Measurements from ENCODE around the gene ACTL7B.

ACTL7B gene

DNA sequence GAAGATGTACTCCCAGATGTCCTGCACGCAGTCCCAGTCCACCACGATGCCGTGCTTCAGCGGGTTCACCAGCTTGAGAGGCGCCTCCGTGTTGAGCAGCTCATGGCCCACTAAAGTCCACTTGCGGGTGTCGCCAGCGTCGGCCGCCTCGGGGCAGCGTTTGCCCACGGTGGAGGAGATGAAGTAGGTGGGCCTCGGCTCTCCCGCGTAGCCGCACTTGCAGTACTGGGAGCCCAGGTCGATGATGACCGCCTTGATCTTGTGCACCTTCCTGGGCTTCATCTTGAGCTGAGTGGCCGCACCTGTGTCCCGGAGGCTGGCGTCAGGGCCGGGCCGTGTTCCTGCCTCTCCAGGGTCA lies 278 bp downstream of the ACTL7B start:
- H3K9ac ChIP-seq (ENCODE audit: low read length) = no peak overlapping the region
- no peaks in the 10 kb centered on the region for H3K9me2 ChIP-seq (replicated peaks; ENCODE audit: insufficient read depth, low read length)
- no peak overlapping the region for H3K4me3 ChIP-seq (ENCODE audit: insufficient read depth, low read length, poor library complexity, severe bottlenecking)
- H4K20me1 ChIP-seq (ENCODE audit: low read depth, low read length) = no peaks in the 10 kb centered on the region
- H3F3A ChIP-seq (ENCODE audit: insufficient read depth) = no peaks in the 10 kb centered on the region
- H3K9me3 ChIP-seq (ENCODE audit: insufficient read depth, low read length) = no peaks in the 10 kb centered on the region
- no peak overlapping the region for H3K4me2 ChIP-seq (ENCODE audit: low read depth, low read length, poor library complexity, severe bottlenecking)
- H3K79me2 ChIP-seq (ENCODE audit: insufficient read depth, low read length) = no peaks in the 10 kb centered on the region
- H3K27ac ChIP-seq (ENCODE audit: low read depth, low read length) = no peak overlapping the region
- TF ChIP-seq, protein P1, sequence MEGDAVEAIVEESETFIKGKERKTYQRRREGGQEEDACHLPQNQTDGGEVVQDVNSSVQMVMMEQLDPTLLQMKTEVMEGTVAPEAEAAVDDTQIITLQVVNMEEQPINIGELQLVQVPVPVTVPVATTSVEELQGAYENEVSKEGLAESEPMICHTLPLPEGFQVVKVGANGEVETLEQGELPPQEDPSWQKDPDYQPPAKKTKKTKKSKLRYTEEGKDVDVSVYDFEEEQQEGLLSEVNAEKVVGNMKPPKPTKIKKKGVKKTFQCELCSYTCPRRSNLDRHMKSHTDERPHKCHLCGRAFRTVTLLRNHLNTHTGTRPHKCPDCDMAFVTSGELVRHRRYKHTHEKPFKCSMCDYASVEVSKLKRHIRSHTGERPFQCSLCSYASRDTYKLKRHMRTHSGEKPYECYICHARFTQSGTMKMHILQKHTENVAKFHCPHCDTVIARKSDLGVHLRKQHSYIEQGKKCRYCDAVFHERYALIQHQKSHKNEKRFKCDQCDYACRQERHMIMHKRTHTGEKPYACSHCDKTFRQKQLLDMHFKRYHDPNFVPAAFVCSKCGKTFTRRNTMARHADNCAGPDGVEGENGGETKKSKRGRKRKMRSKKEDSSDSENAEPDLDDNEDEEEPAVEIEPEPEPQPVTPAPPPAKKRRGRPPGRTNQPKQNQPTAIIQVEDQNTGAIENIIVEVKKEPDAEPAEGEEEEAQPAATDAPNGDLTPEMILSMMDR (IDR thresholded peaks at IDR 0.05; ENCODE audit: insufficient read depth, low read length, poor library complexity, severe bottlenecking) = no peak
- no peak for TF ChIP-seq EZH2phosphoT487 (conservative IDR thresholded peaks at IDR 0.05; ENCODE audit: low read length)
- H3K27me3 ChIP-seq (ENCODE audit: low read length) = no peaks in the 10 kb centered on the region
- H3K36me3 ChIP-seq (ENCODE audit: low read length) = no peaks in the 10 kb centered on the region
- H2AFZ ChIP-seq (ENCODE audit: low read depth, low read length, severe bottlenecking) = no peak overlapping the region

DNA sequence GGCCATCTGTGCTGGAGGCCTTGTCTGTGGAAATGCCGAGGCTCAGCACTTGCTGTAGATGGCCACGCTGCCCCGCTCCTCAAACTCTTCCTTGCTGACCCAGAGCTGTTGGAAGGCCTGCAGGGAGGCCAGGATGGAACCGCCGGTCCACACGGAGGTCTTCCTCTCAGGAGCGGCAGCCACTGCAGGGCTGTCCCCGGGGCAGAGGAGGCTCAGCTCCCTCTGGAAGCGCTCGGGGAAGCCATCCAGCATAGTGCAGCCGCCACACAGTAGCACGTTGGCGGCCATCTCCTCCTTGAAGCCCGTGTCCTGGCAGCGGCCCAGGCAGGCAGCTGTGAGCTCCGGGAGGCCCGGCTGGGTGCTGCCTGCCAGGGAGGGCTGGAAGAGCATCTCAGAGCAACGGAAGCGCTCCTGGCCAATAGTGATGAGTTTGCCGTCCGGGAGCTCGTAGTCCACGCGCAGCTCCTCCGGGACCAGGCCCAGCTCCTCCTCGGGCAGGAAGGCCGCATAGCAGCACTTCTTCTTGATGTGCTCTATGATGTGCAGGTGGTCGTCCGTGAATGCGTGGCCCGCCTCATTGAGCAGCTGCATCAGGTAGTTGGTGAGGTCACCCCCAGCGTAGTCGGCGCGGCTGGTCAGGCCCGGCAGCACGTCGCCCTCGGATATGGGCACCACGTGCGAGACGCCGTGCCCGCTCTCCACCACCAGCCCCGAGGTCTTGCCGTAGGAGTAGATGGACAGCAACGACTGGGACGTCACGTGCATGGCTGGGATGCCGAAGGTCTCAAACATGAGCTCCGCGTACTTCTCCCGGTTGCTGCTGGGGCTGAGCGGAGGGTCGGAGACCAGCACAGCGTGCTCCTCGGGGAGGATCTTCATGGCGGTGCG lies 901 bp downstream of the ACTL7B start:
- TF ChIP-seq, protein P1 (IDR thresholded peaks at IDR 0.05; ENCODE audit: insufficient read depth, low read length, poor library complexity, severe bottlenecking) = no peak
- no peak for TF ChIP-seq EZH2phosphoT487 (conservative IDR thresholded peaks at IDR 0.05; ENCODE audit: low read length)
- no peak overlapping the region for H3K4me3 ChIP-seq (ENCODE audit: insufficient read depth, low read length, poor library complexity, severe bottlenecking)
- no peaks in the 10 kb centered on the region for H3K27me3 ChIP-seq (ENCODE audit: low read length)
- H3K4me2 ChIP-seq (ENCODE audit: low read depth, low read length, poor library complexity, severe bottlenecking) = no peak overlapping the region
- no peak overlapping the region for H3K27ac ChIP-seq (ENCODE audit: low read depth, low read length)
- no peaks in the 10 kb centered on the region for H3K36me3 ChIP-seq (ENCODE audit: low read length)
- no peak overlapping the region for H3K9ac ChIP-seq (ENCODE audit: low read length)
- no peaks in the 10 kb centered on the region for H4K20me1 ChIP-seq (ENCODE audit: low read depth, low read length)
- no peaks in the 10 kb centered on the region for H3K79me2 ChIP-seq (ENCODE audit: insufficient read depth, low read length)
- H3K9me3 ChIP-seq (ENCODE audit: insufficient read depth, low read length) = no peaks in the 10 kb centered on the region
- no peaks in the 10 kb centered on the region for H3K9me2 ChIP-seq (replicated peaks; ENCODE audit: insufficient read depth, low read length)
- H3F3A ChIP-seq (ENCODE audit: insufficient read depth) = no peaks in the 10 kb centered on the region
- no peak overlapping the region for H2AFZ ChIP-seq (ENCODE audit: low read depth, low read length, severe bottlenecking)

DNA sequence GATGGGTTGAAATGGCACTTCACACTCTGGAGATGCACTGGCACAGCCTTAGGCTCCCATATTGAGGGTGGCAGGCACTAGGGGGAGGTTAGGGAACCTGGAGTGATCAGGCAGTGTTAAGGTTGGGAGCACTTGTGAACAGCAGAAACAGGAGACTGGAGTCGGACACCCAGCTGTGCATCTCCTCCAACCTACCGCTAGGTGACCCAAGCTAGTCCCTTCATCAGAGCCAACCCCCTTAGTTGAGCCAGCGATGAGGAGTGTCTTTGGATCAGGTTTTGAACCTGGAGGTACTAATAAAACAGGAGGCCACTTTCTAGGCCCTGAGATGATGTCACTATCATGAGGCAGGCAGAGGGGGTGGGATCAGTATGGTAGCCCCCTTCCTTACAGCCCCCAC lies 1.7 kb downstream of the ACTL7B start:
- Histone ChIP-seq H3K9me2 (replicated peaks; ENCODE audit: insufficient read depth, low read length) (no peaks in the 10 kb centered on the region), H3K27ac (ENCODE audit: low read depth, low read length) (no peak overlapping the region), H3K4me2 (ENCODE audit: low read depth, low read length, poor library complexity, severe bottlenecking) (no peak overlapping the region), H2AFZ (ENCODE audit: low read depth, low read length, severe bottlenecking) (no peak overlapping the region), H3F3A (ENCODE audit: insufficient read depth) (no peaks in the 10 kb centered on the region), H3K4me3 (ENCODE audit: insufficient read depth, low read length, poor library complexity, severe bottlenecking) (no peak overlapping the region), H3K27me3 (ENCODE audit: low read length) (no peaks in the 10 kb centered on the region), H3K36me3 (ENCODE audit: low read length) (no peaks in the 10 kb centered on the region), H4K20me1 (ENCODE audit: low read depth, low read length) (no peaks in the 10 kb centered on the region), H3K9me3 (ENCODE audit: insufficient read depth, low read length) (no peaks in the 10 kb centered on the region), H3K79me2 (ENCODE audit: insufficient read depth, low read length) (no peaks in the 10 kb centered on the region), H3K9ac (ENCODE audit: low read length) (no peak overlapping the region)
- no peak for TF ChIP-seq EZH2phosphoT487 (conservative IDR thresholded peaks at IDR 0.05; ENCODE audit: low read length)
- TF ChIP-seq, protein P1 (IDR thresholded peaks at IDR 0.05; ENCODE audit: insufficient read depth, low read length, poor library complexity, severe bottlenecking) = no peak

Data from SU-DHL-6 (cell line).